ENCODE data around the gene TCEA2. TPM values are rescaled to one million over a fixed set of nuclear protein-coding genes. Genes with fewer than 3 reads are reported as not detected.

TCEA2 gene
- total and polyA plus RNA-seq, 2 of the 13 experiments (the other 11 are each of a cell fraction or from before 2014, with no cell fraction given), result 28.1 to 33.7 TPM

DNA sequence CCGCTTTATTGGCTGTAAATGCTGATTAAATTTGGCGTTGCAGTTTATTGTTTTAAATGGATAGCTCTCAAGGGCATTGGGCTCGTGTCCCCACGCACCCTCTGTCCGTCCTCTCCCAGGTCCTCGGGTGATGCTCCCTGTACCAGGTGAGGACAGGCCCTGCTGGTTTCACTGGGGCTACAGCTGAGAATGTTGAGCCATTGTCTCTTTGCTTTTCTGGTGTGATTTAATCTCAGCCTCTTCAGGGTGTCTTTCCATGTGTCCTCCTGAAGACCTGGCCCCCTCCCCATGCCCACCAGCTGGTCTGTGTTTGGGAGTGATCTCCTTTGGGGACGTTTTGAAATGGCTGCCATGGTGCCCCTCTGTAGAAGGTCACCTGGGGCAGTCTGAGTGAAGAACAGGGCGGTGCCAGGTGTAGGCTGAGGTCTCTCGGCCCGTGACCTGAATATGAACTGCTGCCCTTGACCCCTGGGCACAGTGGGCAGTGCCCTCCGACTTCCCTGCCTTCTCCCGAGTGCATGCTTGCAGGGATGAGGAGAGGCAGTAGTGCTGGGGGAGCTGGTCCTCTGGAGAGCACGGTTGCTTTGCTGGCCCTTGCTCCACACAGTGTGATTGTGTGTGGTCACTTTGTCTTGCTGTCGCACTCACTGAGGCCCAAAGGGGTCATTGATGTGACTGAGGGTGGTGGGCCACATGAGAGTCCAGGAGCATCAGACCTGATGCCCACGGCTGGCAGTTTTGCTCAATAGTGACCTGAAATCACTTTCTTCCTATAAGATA, 39.4 kb upstream of the TCEA2 start (continued):
- TF ChIP-seq ZNF335 (CRISPR knock-in tag; IDR thresholded peaks at IDR 0.05), result no peak
- no peak for TF ChIP-seq GTF2F1 (IDR thresholded peaks at IDR 0.05; ENCODE audit: low read length)
- no peak for TF ChIP-seq ZNF276 (CRISPR knock-in tag; IDR thresholded peaks at IDR 0.05; ENCODE audit: low read depth)
- no peak; the same call in 1 of the 2 replicates for TF ChIP-seq CCDC6 (CRISPR knock-in tag; IDR thresholded peaks at IDR 0.05)
- no peak for TF ChIP-seq ZNF138 (CRISPR knock-in tag; IDR thresholded peaks at IDR 0.05; ENCODE audit: low read depth)
- TF ChIP-seq HDAC2 (CRISPR knock-in tag; IDR thresholded peaks at IDR 0.05), result no peak
- 0 out of 4 replicates have a peak, but pooled peaks of 1 of the 2 experiments have one; percentile 14 for TF ChIP-seq EP300 (IDR thresholded peaks at IDR 0.05; ENCODE audit: low read depth in 2 of 2, low read length in 2 of 2)
- TF ChIP-seq EP300 (CRISPR knock-in tag; IDR thresholded peaks at IDR 0.05; ENCODE audit: borderline replicate concordance), result no peak
- TF ChIP-seq ZNF7 (CRISPR knock-in tag; IDR thresholded peaks at IDR 0.05), result no peak
- no peak for TF ChIP-seq ZSCAN5A (CRISPR knock-in tag; IDR thresholded peaks at IDR 0.05; ENCODE audit: borderline replicate concordance)
- TF ChIP-seq, protein P1, sequence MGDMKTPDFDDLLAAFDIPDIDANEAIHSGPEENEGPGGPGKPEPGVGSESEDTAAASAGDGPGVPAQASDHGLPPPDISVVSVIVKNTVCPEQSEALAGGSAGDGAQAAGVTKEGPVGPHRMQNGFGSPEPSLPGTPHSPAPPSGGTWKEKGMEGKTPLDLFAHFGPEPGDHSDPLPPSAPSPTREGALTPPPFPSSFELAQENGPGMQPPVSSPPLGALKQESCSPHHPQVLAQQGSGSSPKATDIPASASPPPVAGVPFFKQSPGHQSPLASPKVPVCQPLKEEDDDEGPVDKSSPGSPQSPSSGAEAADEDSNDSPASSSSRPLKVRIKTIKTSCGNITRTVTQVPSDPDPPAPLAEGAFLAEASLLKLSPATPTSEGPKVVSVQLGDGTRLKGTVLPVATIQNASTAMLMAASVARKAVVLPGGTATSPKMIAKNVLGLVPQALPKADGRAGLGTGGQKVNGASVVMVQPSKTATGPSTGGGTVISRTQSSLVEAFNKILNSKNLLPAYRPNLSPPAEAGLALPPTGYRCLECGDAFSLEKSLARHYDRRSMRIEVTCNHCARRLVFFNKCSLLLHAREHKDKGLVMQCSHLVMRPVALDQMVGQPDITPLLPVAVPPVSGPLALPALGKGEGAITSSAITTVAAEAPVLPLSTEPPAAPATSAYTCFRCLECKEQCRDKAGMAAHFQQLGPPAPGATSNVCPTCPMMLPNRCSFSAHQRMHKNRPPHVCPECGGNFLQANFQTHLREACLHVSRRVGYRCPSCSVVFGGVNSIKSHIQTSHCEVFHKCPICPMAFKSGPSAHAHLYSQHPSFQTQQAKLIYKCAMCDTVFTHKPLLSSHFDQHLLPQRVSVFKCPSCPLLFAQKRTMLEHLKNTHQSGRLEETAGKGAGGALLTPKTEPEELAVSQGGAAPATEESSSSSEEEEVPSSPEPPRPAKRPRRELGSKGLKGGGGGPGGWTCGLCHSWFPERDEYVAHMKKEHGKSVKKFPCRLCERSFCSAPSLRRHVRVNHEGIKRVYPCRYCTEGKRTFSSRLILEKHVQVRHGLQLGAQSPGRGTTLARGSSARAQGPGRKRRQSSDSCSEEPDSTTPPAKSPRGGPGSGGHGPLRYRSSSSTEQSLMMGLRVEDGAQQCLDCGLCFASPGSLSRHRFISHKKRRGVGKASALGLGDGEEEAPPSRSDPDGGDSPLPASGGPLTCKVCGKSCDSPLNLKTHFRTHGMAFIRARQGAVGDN (CRISPR knock-in tag; IDR thresholded peaks at IDR 0.05), result no peak; the same call in none of the 2 replicates
- no peak for TF ChIP-seq HMGXB3 (CRISPR knock-in tag; IDR thresholded peaks at IDR 0.05; ENCODE audit: borderline replicate concordance)
- TF ChIP-seq ATF4 (CRISPR knock-in tag; IDR thresholded peaks at IDR 0.05), result no peak
- peak; percentile 74; the same call in 1 of the 2 replicates for TF ChIP-seq ZNF615 (CRISPR knock-in tag; IDR thresholded peaks at IDR 0.05; ENCODE audit: borderline replicate concordance)
- no peak for TF ChIP-seq MXD4 (CRISPR knock-in tag; IDR thresholded peaks at IDR 0.05)
